ENCODE measurements around the gene SCFD1. TPM values are rescaled to one million over a fixed set of nuclear protein-coding genes. Genes with fewer than 3 reads are reported as not detected.

The SCFD1 gene, protein sequence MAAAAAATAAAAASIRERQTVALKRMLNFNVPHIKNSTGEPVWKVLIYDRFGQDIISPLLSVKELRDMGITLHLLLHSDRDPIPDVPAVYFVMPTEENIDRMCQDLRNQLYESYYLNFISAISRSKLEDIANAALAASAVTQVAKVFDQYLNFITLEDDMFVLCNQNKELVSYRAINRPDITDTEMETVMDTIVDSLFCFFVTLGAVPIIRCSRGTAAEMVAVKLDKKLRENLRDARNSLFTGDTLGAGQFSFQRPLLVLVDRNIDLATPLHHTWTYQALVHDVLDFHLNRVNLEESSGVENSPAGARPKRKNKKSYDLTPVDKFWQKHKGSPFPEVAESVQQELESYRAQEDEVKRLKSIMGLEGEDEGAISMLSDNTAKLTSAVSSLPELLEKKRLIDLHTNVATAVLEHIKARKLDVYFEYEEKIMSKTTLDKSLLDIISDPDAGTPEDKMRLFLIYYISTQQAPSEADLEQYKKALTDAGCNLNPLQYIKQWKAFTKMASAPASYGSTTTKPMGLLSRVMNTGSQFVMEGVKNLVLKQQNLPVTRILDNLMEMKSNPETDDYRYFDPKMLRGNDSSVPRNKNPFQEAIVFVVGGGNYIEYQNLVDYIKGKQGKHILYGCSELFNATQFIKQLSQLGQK
- 125 and 128 TPM in 2 replicates for total RNA-seq

DNA sequence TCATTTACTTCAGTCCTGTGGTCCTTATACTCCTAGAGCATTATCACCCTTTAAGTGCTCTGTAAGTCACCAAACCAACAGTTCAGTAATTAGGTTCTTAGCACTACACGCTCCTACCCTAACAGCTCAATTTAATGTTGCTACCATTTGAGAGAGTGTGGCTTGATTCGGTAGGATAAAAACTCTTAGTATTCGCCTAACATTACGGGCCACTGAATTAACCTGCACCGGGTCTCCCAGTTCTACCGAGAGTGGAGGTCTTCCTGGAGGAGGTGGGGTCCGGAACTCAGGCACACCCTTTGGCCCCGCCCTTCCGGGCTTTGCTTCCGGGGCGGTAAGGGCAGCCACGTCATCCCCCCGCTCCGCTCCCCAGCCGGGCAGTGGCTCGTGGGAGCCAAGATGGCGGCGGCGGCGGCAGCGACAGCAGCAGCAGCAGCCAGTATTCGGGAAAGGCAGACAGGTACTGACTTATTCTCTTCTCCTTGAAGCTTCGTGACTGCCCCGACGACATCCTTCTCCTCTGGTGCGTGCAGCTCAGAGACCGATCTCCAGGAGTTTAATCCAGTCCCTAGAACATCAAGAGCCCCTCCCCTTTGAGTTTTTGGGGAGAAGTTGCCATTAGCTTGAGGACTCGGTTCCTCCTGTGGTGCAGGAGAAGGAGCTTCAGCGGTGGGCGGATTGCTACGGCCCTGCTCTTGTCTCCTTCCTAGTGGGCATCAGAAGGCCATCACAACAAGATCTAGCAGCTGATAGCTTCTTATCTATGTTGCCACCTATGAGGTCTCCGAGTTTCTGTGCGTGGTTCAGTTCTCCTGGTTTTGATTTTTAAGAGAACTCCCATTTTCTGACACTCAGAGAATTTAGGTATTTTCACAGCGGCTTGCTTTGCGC lies at the start of gene SCFD1:
TSS of gene SCFD1 (plus strand) at position 380 of the 891 bp plus-strand sequence. CDS start at position 400, 20 bp downstream.

Other genes starting within 250 kb of the SCFD1 start
- 11.8 and 12.1 TPM in 2 replicates for gene G2E3, start 63.2 kb upstream of the SCFD1 start, total RNA-seq

Measured in bronchial smooth muscle cell (primary cell).